C4-2B (cell line): ENCODE data around the gene IL12RB2.

Source experiments
- CTCF ChIP-seq: fragments of 450-650 bp; conservative IDR thresholded peaks from 2 replicates; pipeline ENCODE4 v1.5.1; 2017; ENCODE audit warnings: mild to moderate bottlenecking
- ZFX ChIP-seq: fragments of 450-650 bp; IDR thresholded peaks from 2 replicates; pipeline ENCODE4 v1.6.1; 2017

- no peak for TF ChIP-seq CTCF
- no peak for TF ChIP-seq ZFX
Measured at GRCh38 chr1:67350783-67351182, 43.1 kb downstream of the IL12RB2 start.
